HG03571 (cell line): ENCODE results near the gene MRPS2.
"Not testable (repeated sequence)": the region's sequence is repeated elsewhere in the genome, so short reads cannot be mapped to it uniquely, and the experiment has no call there.

Experiments used
- ATAC-seq: cut with Tn5 transposase; IDR thresholded peaks from one replicate; pipeline ENCODE4 v1.9.1; 2021; ENCODE audit not compliant: unreplicated experiment

Gene MRPS2

DNA sequence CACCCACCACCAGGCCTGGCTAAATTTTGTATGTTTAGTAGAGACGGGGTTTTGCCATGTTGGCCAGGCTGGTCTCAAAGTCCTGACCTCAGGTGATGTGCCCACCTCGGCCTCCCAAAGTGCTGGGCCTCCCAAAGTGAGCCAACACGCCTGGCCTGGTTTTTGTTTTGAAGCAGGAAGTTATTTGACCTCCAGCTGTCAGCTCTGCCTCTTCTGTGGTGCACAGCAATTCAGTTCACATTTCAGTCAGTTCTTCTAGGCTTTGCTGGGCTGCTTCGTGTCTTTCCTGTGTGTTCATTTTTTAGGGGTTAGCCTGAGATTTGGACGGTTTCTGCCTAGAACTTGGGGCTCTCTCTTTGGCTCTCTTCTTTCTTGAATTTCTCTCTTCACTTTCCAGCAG is 29.7 kb downstream of the MRPS2 start:
- ATAC-seq, result no peak

DNA sequence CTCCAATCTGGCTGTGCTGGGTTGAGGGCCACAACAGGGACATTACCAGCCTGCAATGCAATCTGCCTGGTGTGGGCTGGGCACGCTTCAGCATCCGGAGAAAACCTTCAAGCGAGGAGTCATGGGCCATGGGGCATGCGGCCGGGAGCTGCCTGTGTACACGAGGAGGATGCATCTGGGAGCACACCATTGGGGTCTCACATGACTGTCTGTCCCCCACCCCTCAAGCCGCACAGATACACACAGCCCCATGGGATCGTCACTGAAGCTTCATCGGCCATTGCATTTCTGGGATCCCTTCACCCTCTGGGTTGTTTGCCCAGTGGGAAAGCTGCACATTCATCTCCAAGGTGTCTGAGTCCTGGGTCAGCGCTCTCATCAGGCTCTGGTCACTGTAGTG is 30.6 kb downstream of the MRPS2 start:
- no peak for ATAC-seq

DNA sequence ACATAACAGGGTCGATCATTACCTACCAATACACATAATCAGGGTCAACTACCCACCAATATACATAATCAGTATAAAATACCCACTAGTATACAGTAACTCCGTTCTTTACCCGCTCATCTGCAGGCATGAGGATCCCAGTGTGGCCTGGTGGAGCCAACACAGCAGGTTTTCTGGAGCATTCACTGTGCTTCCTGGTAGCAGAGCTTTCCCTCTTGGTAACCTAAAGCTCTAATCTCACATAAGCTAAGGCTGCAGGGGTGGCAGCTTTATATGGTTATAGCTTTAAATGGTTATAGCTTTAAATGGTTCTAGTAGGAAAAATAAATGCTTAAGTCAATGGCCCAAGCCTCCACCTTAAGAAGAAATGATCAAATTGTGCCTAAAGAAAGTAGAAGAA is 32.6 kb downstream of the MRPS2 start:
- no peak for ATAC-seq

DNA sequence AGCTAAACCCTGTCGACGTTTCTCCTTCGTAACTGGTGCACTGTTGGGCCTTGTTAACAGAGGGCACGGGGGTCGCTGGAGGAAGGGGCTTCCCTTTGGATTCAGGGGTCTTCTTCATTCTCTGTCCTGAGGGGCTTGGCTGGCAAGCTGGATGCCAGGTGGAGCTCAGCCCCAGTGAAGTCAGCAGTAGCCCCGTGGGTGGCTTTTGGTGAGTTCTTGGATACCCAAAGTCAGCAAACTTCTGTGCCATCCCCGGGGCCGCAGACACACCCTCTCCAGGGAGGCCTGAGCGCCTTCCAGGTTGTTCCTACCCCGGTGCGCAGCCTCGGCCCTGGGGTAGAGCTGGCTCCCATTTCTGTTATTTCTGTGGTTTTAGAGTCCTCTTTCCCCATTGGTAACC is 33.2 kb downstream of the MRPS2 start:
- ATAC-seq, result no peak

DNA sequence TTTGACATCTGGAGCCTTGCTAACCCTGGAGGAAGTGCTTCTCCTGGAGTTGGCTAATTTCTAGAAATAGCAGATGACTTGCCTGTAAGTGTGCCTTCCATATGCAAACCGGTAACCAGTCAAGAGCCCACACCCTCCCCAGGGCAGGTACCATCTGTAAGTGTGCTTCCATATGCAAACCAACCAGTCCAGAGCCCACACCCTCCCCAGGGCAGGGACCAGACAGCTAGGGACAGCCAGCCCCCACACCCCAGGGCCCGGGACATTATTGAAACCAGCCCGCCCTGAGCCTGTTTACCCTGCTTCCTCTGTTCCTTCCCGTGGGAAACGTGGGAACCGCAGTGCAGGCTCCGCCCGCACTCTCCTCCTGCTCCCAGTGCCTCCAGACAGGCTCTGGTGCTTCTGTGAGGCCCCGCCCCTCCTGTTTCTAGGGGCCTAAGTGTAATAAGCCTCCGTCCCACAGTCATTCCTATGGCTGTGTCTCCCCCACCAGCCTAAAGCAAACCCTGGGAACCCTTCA is 33.8 kb downstream of the MRPS2 start:
- not testable (repeated sequence) for ATAC-seq

DNA sequence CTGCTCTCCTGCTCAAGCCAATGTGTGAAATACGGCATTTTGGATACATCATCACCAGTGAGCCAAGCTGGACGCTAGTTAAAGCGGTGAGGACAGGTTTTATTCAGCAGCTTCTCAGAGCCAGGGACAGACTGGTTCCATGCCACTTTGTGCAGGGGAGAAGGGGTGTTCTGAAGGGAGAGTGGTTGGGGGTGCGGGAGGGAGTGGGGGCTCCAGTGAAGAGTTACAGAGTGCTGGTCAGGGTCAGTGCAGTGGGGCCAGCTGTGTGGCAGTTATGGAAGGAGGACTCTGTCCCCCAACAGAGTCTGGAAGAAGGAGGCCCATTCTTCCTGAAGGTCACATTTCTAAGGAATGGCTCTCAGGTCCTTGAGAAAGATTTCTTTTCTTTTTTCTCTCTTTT is 34.3 kb downstream of the MRPS2 start:
- not testable (repeated sequence) for ATAC-seq

DNA sequence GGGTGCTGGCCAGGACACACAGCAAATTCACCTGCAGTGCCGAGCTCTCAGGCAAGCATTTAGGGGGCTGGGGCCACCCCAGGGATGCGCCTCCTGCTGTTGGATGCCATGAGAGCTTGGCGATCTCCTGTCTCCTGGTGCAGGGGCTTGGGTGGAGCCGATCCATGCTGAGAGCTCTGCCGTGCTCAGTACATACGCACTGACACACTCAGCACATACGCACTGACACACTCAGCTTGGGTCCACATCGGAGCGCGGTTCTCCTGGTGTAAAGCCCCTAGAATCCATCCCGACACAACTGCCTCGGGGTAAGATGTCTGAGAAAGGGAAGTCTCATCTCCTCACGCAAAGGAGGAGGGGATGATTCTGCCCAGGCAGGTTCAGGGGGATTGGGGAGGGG is 35.1 kb downstream of the MRPS2 start:
- ATAC-seq, result not testable (repeated sequence)

DNA sequence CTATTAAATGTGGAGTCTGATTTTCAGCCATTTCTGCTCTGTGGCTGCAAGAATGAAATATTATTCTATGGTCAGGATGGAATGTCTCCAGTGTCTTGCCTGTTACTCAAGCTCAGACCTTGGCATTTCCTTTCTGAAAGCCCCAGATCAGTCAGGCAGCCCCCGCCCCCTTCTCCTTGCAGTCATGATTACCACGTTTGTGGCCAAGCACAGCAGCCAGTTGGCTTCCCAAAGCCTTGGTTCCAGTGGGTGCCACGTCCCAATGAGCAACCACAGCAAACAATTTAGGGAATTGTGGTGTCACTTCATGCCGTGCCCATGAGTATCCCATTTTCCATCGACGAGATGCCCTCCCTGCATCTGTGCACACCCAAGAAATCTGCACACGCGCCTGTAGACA is 35.7 kb downstream of the MRPS2 start:
- no peak for ATAC-seq

DNA sequence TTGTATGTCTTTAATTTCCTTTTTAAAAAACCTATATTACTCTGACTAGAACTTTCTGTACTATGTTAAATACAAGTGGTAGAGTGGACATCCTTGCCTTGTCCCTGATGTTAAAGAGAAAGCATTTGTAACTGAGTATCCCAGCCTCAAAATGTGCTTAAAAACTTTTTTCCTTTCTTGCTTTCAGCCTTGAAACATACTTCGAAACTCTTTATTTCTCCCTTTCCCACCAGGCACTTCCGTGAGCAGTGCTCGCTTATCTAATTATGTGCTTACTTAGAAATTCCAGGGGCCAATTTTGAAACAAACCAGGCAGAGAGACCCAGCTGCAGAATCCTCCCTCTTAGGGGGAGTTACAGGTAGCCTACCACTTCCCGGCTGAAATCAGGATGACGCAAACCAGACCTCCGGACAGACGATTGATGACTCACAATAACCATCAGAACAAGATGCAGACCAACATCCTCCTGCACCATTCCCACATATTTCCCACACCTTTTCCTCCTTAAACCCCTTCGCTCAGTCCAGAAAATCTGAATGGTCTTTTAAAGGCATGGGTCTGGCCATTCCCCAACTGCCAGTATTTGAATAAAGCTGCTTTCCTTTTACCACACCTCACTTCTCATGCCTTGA is 42.9 kb downstream of the MRPS2 start:
- not testable (repeated sequence) for ATAC-seq

DNA sequence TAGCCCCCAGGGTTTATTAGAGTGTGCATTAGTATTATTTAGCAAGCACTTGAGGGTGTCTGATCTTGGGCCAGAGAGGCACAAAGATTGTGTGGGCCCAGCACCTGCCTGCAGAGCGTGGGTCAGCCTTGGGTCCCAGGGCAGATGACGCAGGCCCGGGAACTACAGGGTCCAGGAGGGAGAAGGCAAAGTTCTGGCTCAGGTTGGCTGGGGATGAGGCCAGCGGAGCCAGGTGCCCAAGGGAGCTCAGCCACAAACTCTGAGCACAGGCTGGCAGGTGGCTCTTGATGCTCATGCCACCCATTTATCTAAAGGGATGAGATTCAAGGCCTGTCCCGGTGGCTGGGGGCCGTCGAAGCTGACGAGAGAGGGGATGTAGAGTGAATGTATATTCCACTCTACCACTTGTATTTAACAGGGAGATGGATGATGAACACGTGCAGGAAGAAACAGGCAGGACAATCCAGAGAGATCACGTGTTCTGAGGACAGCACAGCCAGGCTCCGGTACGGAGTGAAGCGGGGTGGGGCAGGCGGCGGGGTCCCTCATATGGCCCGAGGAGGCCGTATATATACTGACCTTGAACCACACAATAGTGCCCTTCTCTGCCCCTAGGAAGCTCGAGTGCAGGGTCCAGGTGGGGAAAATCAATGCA is 44.6 kb downstream of the MRPS2 start:
- ATAC-seq, result no peak

DNA sequence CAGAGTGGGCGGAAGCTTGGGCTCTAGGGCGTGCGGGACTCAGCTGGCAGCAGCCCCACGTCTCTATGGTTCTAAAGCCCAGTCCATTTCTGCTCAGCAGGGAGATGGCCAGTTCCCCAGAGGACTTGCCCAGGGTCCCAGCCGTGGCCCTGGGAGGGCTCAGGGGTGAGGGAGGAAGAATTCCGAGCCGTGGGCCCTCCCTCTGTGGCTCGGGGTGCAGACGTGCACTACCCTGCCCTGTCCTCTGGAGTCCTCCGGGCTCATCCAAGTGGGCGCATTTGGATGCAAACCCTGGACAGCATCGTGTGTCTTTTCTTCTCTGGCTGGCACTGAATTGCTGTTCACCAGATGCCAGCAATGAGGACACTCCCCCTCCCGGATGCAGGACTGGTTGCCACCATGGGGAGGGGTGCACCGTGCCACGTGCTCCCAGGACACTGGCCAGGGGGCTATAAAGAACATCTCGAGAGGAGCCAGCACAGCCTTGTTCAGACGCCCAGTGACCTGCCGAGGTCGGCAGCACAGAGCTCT is 45.2 kb downstream of the MRPS2 start, which contains the start of gene OBP2A:
Gene OBP2A (plus strand): TSS at position 481 of the 531 bp plus-strand sequence. CDS start 55 bp downstream, outside the sequence.
- ATAC-seq, result not testable (repeated sequence)

DNA sequence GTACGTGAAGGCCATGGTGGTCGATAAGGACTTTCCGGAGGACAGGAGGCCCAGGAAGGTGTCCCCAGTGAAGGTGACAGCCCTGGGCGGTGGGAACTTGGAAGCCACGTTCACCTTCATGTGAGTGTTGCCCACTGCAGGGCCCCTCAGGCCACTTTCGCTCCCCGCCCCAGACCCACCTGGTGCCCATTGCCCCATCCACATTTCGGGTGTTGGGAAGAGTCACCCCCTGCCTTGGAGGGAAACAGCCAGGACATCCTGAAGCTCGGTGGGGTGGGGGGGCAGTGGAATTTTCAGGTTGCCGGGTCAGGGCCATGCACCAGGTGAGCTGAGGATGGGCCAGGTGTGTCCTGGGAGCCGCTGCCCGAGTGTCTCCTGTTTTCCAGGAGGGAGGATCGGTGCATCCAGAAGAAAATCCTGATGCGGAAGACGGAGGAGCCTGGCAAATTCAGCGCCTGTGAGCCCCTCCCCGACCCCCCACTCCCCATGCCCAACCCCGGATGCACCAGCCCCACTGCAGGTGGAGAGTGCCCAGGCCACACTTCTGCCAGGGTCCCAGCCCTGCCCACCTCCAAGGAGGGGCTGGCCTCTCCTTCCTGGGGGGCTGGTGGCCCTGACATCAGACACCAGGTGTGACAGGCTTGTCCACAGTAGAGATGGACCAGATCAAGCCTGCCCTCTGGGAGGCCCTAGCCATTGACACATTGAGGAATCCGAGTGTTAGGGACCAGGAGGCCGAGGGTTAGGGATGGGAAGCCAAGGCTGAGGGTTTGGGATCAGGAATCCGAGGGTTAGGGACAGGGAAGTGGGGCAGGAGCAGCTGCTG is 46.5 kb downstream of the MRPS2 start:
- not testable (repeated sequence) for ATAC-seq

DNA sequence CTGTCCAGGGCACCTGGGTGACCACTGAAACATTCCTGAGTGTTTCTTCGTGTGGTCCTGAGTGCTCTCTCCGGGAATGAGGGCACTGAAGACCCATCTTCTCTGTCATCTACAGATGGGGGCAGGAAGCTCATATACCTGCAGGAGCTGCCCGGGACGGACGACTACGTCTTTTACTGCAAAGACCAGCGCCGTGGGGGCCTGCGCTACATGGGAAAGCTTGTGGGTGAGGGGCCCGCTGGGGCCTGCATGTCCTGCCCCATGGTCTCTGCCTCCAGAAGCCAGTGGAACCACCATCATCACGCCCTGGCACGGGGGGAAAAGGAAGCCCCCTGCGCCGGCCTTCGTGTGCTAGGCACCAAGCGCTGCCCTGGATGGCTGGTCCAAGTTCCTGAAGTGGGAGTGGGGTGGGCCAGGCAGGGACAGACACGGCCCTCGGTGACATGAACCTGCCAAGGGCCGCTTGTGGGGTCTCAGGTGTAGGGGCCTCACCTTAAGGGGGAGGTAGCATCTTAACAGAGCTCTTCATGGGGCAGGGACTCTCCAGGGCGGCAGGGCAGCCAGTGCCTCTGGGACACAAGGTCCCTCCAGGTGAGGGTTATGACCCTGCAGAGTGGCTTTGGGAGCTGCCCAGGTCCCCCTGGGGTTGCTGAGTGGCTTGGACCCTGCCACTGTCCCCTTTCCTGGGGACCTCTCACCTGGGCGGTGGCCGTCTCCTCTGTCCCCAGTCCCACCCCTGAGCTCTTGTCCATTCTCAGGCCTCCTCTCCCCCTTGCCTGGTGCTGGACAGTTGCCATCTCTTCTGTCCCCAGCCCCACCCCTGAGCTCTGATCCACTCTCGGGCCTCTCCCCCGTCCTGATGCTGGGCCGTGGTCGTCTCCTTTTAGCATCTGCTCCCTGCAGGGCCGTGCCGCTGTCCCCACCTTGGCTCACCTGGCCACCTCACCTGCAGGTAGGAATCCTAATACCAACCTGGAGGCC is 47.6 kb downstream of the MRPS2 start:
- no peak for ATAC-seq

DNA sequence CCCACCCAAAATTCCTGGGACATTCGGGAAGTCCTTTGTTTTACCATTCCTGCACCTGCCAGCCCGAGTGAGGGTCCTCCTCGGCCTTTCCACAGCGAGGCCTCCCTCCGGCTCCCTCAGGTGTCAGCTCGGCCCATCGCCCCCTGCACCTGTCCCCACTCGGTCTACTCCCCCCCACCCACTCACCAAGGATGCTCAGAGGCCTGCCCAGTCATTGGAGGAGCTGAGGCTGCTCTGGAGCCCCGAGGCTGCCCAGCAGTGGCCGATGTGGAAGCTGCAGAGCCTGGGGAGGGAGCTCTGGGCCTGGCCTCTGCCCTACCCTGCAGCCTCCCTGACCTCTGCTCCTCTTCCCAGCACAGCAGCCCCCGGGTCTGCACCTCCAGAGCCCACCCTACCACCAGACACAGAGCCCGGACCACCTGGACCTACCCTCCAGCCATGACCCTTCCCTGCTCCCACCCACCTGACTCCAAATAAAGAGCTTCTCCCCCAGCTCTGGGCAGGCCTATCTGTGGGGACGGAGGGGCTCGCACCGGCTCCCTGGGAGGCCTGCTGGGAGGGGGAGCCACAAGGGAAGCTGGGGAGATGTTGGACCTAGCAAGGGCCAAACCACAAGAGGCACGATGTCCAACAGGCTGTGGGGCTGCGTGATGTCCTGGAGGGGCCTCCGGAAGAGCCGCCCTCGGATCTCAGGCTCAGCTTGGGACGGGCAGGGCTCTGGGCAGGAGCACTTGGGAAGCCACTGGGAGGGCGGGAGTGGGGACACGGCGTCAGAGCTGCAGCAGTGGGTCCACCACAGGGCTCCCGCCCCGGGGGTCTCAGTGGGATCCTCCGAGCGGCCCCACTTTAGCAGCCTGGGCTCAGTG is 49.2 kb downstream of the MRPS2 start:
- not testable (repeated sequence) for ATAC-seq

DNA sequence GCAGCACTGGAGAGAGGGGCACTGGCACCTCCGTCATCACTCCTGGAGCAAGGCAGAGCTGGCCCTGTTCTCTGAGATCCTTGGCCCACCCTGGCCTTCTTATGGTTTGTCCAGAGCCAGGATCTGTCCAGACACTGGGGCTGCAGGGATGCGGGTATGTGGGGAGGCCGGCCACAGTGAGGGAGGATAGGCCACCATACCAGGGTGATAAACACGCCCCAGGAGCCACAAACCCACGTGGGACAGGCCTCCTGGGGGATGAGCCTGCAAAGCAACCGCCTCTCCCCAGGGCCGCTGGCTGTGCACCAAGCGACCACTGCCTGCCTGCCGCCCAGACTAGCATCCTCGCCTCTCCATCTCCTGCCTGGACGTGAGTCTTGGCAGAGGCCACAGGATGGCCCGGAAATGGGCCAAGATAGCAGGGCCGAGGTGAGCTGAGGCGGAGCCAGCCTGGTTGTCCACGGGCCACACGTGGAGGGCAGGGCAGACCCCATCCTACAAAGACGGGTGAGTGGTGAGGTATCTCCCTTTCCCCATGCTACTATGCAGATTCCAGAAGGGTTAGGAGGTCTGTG is 49.9 kb downstream of the MRPS2 start:
- no peak for ATAC-seq

DNA sequence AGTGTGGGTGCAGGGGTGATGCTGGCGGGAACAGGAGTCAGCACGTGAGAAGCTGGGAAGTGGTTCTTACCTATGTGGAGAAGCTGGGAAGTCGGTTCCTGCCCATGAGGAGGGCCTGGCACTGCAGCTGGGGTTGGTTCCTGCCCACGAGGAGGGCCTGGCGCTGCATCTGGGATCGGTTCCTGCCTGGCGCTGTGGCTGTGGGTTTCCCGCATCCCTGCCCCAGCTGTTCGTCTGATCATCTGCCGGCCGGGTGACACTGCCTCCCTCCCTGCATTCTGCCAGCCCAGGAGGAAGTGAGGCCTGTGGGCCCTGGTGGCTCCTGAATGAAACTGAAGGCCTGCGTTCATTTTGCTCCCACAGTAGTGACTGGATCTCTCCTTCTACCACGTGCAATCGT is 50.5 kb downstream of the MRPS2 start:
- ATAC-seq, result no peak

DNA sequence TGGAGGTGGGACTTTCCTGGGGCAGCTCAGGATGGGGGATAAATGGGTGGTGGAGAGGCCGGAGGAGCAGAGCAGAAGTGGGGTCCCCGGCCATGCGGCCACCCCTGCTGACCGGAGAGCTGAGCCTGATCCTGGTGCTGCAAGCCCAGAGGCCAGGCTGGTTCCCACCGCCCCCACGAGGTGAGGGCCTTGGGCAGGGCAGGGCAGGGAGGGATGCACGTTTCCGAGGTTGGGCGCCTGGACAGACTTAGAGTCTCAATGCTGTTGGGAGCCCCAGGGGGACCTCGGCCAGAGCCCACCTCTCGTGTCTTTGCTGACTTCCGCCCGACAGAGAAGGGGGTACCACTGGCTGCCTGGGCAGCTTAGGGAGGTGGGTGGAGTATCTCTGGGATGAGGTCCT is 51.0 kb downstream of the MRPS2 start:
- no peak for ATAC-seq

DNA sequence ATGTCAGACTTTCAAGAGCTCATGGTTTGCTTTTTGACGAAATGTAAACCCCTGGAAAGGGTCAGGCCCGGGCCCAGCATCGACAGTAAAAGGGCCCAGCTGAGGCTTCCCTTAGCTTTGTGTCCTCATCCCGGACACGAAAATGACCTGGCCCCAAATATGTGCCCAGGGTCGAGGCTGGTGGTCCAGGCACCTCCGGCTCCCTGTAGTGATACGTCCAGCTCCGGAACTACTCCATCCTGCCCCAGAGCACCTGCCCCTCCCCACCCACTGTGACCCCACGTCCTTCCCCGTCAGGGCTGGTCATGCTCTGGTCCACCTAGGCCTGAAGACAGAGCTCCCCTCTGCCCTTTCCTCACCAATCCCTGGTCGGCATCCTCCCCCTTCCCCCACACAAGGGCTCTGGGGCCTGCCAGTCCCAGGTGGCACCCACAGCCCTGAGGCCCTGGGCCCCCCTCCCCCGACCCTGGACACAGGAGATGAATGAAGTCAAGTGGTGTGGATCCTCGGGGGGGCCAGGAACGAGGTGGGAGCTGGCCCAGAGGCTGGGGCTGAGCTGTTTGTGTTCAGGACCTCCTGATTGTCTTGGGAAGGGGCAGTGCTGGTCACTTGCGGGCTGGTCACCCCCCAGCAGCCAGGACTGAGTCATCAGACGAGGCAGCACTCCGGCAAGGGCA is 51.7 kb downstream of the MRPS2 start:
- no peak for ATAC-seq
